Neural crest cell (in vitro differentiated cells): ENCODE data around the gene ZNF107. TPM values are rescaled to one million over a fixed set of nuclear protein-coding genes. Genes with fewer than 3 reads are reported as not detected.

Experiments
- DNase-seq: peaks from one replicate; pipeline ENCODE4 v3.0.0; 2021; ENCODE audit warnings: low read depth, mixed read lengths, low spot score
- H3K27ac Mint-ChIP-seq: one replicate; pipeline ENCODE4 v1.8.0; 2021; ENCODE audit warnings: mild to moderate bottlenecking, mixed read lengths; ENCODE audit not compliant: unreplicated experiment
- H3K27me3 Mint-ChIP-seq: 2 replicates; pipeline ENCODE4 v1.8.0; 2021; ENCODE audit warnings: low read depth, mild to moderate bottlenecking, mixed read lengths
- H3K36me3 Mint-ChIP-seq: 2 replicates; pipeline ENCODE4 v1.8.0; 2021; ENCODE audit warnings: low read depth, mild to moderate bottlenecking, mixed read lengths
- H3K4me1 Mint-ChIP-seq: 2 replicates; pipeline ENCODE4 v1.8.0; 2021; ENCODE audit warnings: mixed read lengths
- H3K4me3 Mint-ChIP-seq: one replicate; pipeline ENCODE4 v1.8.0; 2021; ENCODE audit warnings: mild to moderate bottlenecking, mixed read lengths
- H3K9me3 Mint-ChIP-seq: 2 replicates; pipeline ENCODE4 v1.8.0; 2021; ENCODE audit warnings: mixed read lengths
- total RNA-seq: library from RNA; stranded (reverse); gene quantifications from 2 replicates; pipeline ENCODE4 v1.2.1, GENCODE V29; 2021
- TF ChIP-seq, protein P1 (sequence below): fragments of 200-600 bp; sonication (generic); conservative IDR thresholded peaks from 2 replicates; pipeline ENCODE4 v1.5.0; 2021; ENCODE audit warnings: antibody characterized with exemption, mild to moderate bottlenecking

Gene ZNF107
- total RNA-seq, 1 donor from 2014 or later: 18.8 TPM

DNA sequence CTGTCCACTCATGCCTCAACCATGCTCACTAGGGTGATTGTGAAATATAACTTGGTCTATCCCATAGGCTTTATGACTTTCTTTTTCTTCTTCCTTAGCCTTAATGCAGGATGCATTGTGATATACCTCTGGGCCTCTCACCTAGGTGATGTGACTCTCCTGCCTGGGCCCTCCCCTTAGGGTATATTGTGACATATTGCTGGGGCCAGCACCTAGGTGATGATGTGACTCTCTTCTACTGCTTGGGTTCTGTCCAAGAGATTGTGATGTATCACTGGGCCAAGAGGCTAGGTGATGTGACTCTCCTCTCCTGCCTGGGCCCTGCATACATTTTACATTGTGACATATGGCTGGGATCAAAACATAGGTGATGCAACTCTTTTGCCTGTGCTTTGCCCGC, 14.7 kb upstream of the ZNF107 start:
- Mint-ChIP-seq H3K9me3 (peaks cover 30% of the 10 kb centered on the region), H3K4me1 (no peaks in the 10 kb centered on the region), H3K4me3 (no peak overlapping the region), H3K27me3 (no peaks in the 10 kb centered on the region), H3K27ac (no peak overlapping the region), H3K36me3 (peaks cover 5% of the 10 kb centered on the region)
- no peak for DNase-seq
- TF ChIP-seq, protein P1, sequence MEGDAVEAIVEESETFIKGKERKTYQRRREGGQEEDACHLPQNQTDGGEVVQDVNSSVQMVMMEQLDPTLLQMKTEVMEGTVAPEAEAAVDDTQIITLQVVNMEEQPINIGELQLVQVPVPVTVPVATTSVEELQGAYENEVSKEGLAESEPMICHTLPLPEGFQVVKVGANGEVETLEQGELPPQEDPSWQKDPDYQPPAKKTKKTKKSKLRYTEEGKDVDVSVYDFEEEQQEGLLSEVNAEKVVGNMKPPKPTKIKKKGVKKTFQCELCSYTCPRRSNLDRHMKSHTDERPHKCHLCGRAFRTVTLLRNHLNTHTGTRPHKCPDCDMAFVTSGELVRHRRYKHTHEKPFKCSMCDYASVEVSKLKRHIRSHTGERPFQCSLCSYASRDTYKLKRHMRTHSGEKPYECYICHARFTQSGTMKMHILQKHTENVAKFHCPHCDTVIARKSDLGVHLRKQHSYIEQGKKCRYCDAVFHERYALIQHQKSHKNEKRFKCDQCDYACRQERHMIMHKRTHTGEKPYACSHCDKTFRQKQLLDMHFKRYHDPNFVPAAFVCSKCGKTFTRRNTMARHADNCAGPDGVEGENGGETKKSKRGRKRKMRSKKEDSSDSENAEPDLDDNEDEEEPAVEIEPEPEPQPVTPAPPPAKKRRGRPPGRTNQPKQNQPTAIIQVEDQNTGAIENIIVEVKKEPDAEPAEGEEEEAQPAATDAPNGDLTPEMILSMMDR: no peak

- H3K27me3 Mint-ChIP-seq: no peaks in the 10 kb centered on the region
- H3K36me3 Mint-ChIP-seq: peaks cover 5% of the 10 kb centered on the region
- TF ChIP-seq, protein P1: no peak
- DNase-seq: no peak
- H3K27ac Mint-ChIP-seq: no peak overlapping the region
- H3K4me1 Mint-ChIP-seq: no peaks in the 10 kb centered on the region
- H3K4me3 Mint-ChIP-seq: no peak overlapping the region
- H3K9me3 Mint-ChIP-seq: peaks cover 31% of the 10 kb centered on the region
Measured at GRCh38 chr7:64651632-64652165, 14.2 kb upstream of the ZNF107 start.

- TF ChIP-seq, protein P1: no peak
- H3K4me3 Mint-ChIP-seq: no peak overlapping the region
- no peaks in the 10 kb centered on the region for H3K27me3 Mint-ChIP-seq
- DNase-seq: no peak
- H3K36me3 Mint-ChIP-seq: peaks cover 5% of the 10 kb centered on the region
- H3K4me1 Mint-ChIP-seq: no peaks in the 10 kb centered on the region
- no peak overlapping the region for H3K27ac Mint-ChIP-seq
- peaks cover 37% of the 10 kb centered on the region for H3K9me3 Mint-ChIP-seq
Measured at GRCh38 chr7:64653721-64654401, 12.1 kb upstream of the ZNF107 start.

DNA sequence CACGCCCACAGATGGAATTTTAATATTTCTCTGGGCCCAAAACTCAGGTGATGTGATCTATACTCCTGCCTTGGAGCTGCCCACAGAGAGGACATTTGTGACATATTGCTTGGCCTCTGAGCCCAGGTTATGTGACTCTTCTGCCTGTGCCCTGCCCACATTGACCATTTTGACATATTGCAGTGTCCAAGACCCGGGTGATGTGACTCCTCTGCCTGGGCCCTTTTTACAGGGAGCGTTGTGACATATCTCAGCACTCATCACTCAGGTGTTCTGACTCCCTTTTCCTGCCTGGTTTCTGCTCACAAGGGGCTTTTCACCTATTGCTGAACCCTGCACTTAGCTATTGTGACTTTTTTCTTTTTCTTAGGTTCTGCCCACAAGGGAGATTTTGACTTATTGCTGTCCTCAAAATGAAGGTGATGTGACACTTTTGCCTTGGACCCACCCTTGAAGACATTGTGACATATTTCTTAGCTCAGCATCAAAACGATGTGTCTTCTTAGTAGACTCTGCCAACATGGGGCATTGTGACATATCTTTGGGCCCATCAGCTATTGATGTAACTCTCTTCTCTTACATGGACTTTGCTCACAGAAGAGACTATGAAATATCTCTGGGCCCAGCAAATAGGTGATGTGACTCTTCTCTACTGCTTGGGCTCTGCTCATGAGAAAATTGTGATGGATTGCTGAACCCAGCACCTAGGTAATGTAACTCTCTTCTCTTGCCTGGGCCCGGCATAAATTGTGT, 11.0 kb upstream of the ZNF107 start:
- DNase-seq: no peak
- Mint-ChIP-seq H3K9me3 (peaks cover 35% of the 10 kb centered on the region), H3K4me3 (no peak overlapping the region), H3K36me3 (peaks cover 3% of the 10 kb centered on the region), H3K27me3 (no peaks in the 10 kb centered on the region), H3K27ac (no peak overlapping the region), H3K4me1 (no peaks in the 10 kb centered on the region)
- TF ChIP-seq, protein P1: no peak

GRCh38 chr7:64655811-64656210, 10.1 kb upstream of the ZNF107 start:
- Mint-ChIP-seq H3K36me3 (peaks cover 2% of the 10 kb centered on the region), H3K4me3 (no peak overlapping the region), H3K4me1 (no peaks in the 10 kb centered on the region), H3K27me3 (no peaks in the 10 kb centered on the region), H3K9me3 (peaks cover 34% of the 10 kb centered on the region), H3K27ac (no peak overlapping the region)
- TF ChIP-seq, protein P1: no peak
- no peak for DNase-seq
